ENCODE measurements around the gene SH3GL1.

Gene SH3GL1

GRCh38 chr19:4360641-4361151 lies 39.7 kb downstream of the SH3GL1 start:
- Histone ChIP-seq H3K4me3 (no peak overlapping the region), H3K9ac (no peak overlapping the region), H3K27ac (no peak overlapping the region; the same call in 1 of the 2 replicates), H3K4me2 (no peak overlapping the region), H3K4me1 (peaks cover 8% of the 10 kb centered on the region), H3K9me3 (no peaks in the 10 kb centered on the region), H4K20me1 (peaks cover 35% of the 10 kb centered on the region), H3K27me3 (no peaks in the 10 kb centered on the region), H3K36me3 (peaks cover 97% of the 10 kb centered on the region)
- TF ChIP-seq Cebpa-rat (IDR thresholded peaks at IDR 0.05): no peak

- Histone ChIP-seq H3K4me2 (no peak overlapping the region), H3K27ac (no peak overlapping the region; the same call in 1 of the 2 replicates), H3K4me1 (peaks cover 2% of the 10 kb centered on the region; the same call in 1 of the 2 replicates), H3K36me3 (peaks cover 97% of the 10 kb centered on the region), H3K9me3 (no peaks in the 10 kb centered on the region), H3K4me3 (no peak overlapping the region), H3K27me3 (no peaks in the 10 kb centered on the region), H4K20me1 (peaks cover 29% of the 10 kb centered on the region), H3K9ac (peak overlapping the region; percentile 38; the same call in 1 of the 2 replicates)
- TF ChIP-seq Cebpa-rat (IDR thresholded peaks at IDR 0.05): no peak
These were observed 40.2 kb downstream of the SH3GL1 start for GRCh38 chr19:4360081-4360569.

- TF ChIP-seq Cebpa-rat (IDR thresholded peaks at IDR 0.05): no peak
- Histone ChIP-seq H3K36me3 (peaks cover 98% of the 10 kb centered on the region), H3K27me3 (no peaks in the 10 kb centered on the region), H3K27ac (no peak overlapping the region), H3K4me3 (no peak overlapping the region), H3K9me3 (no peaks in the 10 kb centered on the region), H3K4me2 (no peak overlapping the region), H3K4me1 (no peaks in the 10 kb centered on the region), H3K9ac (no peak overlapping the region), H4K20me1 (peaks cover 28% of the 10 kb centered on the region)
These were observed 40.7 kb downstream of the SH3GL1 start for GRCh38 chr19:4359627-4360000.

- no peak overlapping the region for H3K4me2 ChIP-seq
- no peaks in the 10 kb centered on the region for H3K9me3 ChIP-seq
- no peak for TF ChIP-seq Cebpa-rat (IDR thresholded peaks at IDR 0.05)
- no peak overlapping the region for H3K27ac ChIP-seq
- H3K9ac ChIP-seq: no peak overlapping the region
- no peaks in the 10 kb centered on the region for H3K4me1 ChIP-seq
- no peak overlapping the region for H3K4me3 ChIP-seq
- peaks cover 100% of the 10 kb centered on the region for H3K36me3 ChIP-seq
- H4K20me1 ChIP-seq: peaks cover 27% of the 10 kb centered on the region
- H3K27me3 ChIP-seq: no peaks in the 10 kb centered on the region
These were observed 41.4 kb downstream of the SH3GL1 start for GRCh38 chr19:4358709-4359626.

GRCh38 chr19:4357921-4358326 lies 42.4 kb downstream of the SH3GL1 start:
- no peak for TF ChIP-seq Cebpa-rat (IDR thresholded peaks at IDR 0.05)

GRCh38 chr19:4357095-4357797 lies 43.1 kb downstream of the SH3GL1 start:
- Histone ChIP-seq H3K4me1 (no peaks in the 10 kb centered on the region), H3K36me3 (peaks cover 95% of the 10 kb centered on the region), H3K27ac (no peak overlapping the region), H4K20me1 (peaks cover 23% of the 10 kb centered on the region), H3K27me3 (no peaks in the 10 kb centered on the region), H3K4me2 (no peak overlapping the region), H3K9me3 (no peaks in the 10 kb centered on the region), H3K4me3 (no peak overlapping the region), H3K9ac (no peak overlapping the region)
- no peak for TF ChIP-seq Cebpa-rat (IDR thresholded peaks at IDR 0.05)

More at GRCh38 chr19:4357921-4358326, 42.4 kb downstream of the SH3GL1 start:
- H3K4me1 ChIP-seq: no peaks in the 10 kb centered on the region
- no peaks in the 10 kb centered on the region for H3K9me3 ChIP-seq
- H3K36me3 ChIP-seq: peaks cover 100% of the 10 kb centered on the region
- no peak overlapping the region for H3K4me2 ChIP-seq
- H3K4me3 ChIP-seq: no peak overlapping the region
- H3K9ac ChIP-seq: no peak overlapping the region
- H4K20me1 ChIP-seq: peaks cover 23% of the 10 kb centered on the region
- H3K27ac ChIP-seq: no peak overlapping the region
- no peaks in the 10 kb centered on the region for H3K27me3 ChIP-seq

- Histone ChIP-seq H3K36me3 (peaks cover 85% of the 10 kb centered on the region), H3K9me3 (no peaks in the 10 kb centered on the region), H3K27ac (no peak overlapping the region), H3K9ac (no peak overlapping the region), H3K4me2 (no peak overlapping the region), H3K4me1 (no peaks in the 10 kb centered on the region), H3K4me3 (no peak overlapping the region), H3K27me3 (no peaks in the 10 kb centered on the region), H4K20me1 (peaks cover 14% of the 10 kb centered on the region)
- no peak for TF ChIP-seq Cebpa-rat (IDR thresholded peaks at IDR 0.05)
These were observed 45.5 kb downstream of the SH3GL1 start for GRCh38 chr19:4354897-4355296.

GRCh38 chr19:4354282-4354681 lies 46.1 kb downstream of the SH3GL1 start:
- no peaks in the 10 kb centered on the region for H3K4me1 ChIP-seq
- TF ChIP-seq Cebpa-rat (IDR thresholded peaks at IDR 0.05): no peak
- H4K20me1 ChIP-seq: peaks cover 7% of the 10 kb centered on the region; the same call in 1 of the 2 replicates
- no peaks in the 10 kb centered on the region for H3K27me3 ChIP-seq
- H3K27ac ChIP-seq: no peak overlapping the region
- H3K9ac ChIP-seq: no peak overlapping the region
- peaks cover 85% of the 10 kb centered on the region for H3K36me3 ChIP-seq
- H3K4me2 ChIP-seq: no peak overlapping the region
- H3K9me3 ChIP-seq: no peaks in the 10 kb centered on the region
- no peak overlapping the region for H3K4me3 ChIP-seq

GRCh38 chr19:4352701-4353121 lies 47.6 kb downstream of the SH3GL1 start:
- Histone ChIP-seq H3K4me3 (no peak overlapping the region), H4K20me1 (no peaks in the 10 kb centered on the region; the same call in 1 of the 2 replicates), H3K9me3 (no peaks in the 10 kb centered on the region), H3K4me1 (no peaks in the 10 kb centered on the region), H3K9ac (no peak overlapping the region), H3K27ac (no peak overlapping the region), H3K27me3 (no peaks in the 10 kb centered on the region), H3K4me2 (no peak overlapping the region), H3K36me3 (peaks cover 85% of the 10 kb centered on the region)
- TF ChIP-seq Cebpa-rat (IDR thresholded peaks at IDR 0.05): no peak

Data from BLaER1 (cell line).